Liver (tissue), 9 donors: ENCODE data around the gene ARHGDIA. TPM values are rescaled to one million over a fixed set of nuclear protein-coding genes. Genes with fewer than 3 reads are reported as not detected.

Source experiments
- DNase-seq: peaks from one replicate; pipeline ENCODE4 v3.0.0-alpha.2; 2017; ENCODE audit warnings: low spot score
- H3K27ac ChIP-seq, 2 donors: one replicate each; pipeline ENCODE4 v1.7.0; 2013; ENCODE audit warnings: inconsistent platforms in 2 of 2, low read length in 2 of 2, control low read depth in 1 of 2, low read depth in 1 of 2, mild to moderate bottlenecking in 1 of 2
- H3K27me3 ChIP-seq, 4 donors: one replicate each; pipeline versions ENCODE4 v1.6.1 to v1.7.0; 2013; ENCODE audit warnings: low read length in 3 of 4, inconsistent platforms in 1 of 4, mild to moderate bottlenecking in 1 of 4, moderate library complexity in 1 of 4; ENCODE audit not compliant: control insufficient read depth in 4 of 4, insufficient read depth in 4 of 4
- H3K36me3 ChIP-seq, 4 donors: one replicate each; pipeline versions ENCODE4 v1.6.1 to v1.7.0; 2013; ENCODE audit warnings: low read length in 3 of 4, mild to moderate bottlenecking in 3 of 4, low read depth in 1 of 4, moderate library complexity in 1 of 4; ENCODE audit not compliant: control insufficient read depth in 4 of 4, insufficient read depth in 3 of 4
- H3K4me1 ChIP-seq, 4 donors: one replicate each; pipeline versions ENCODE4 v1.6.1 to v1.7.0; 2013; ENCODE audit warnings: low read length in 3 of 4, mild to moderate bottlenecking in 3 of 4, moderate library complexity in 1 of 4; ENCODE audit not compliant: control insufficient read depth in 4 of 4, insufficient read depth in 4 of 4
- H3K4me3 ChIP-seq, 3 donors: one replicate each; pipeline versions ENCODE4 v1.6.1 to v1.7.0; 2013; ENCODE audit warnings: low read length in 3 of 3, control low read depth in 1 of 3, low read depth in 1 of 3, mild to moderate bottlenecking in 1 of 3
- H3K9ac ChIP-seq, 2 donors: one replicate each; pipeline ENCODE4 v1.7.0; 2013; ENCODE audit warnings: low read length in 2 of 2, mild to moderate bottlenecking in 2 of 2, moderate library complexity in 2 of 2, control low read depth in 1 of 2, low read depth in 1 of 2
- H3K9me3 ChIP-seq, 4 donors: one replicate each; pipeline versions ENCODE4 v1.6.1 to v1.7.0; 2013; ENCODE audit warnings: low read length in 3 of 4; ENCODE audit not compliant: control insufficient read depth in 4 of 4
- EGR1 ChIP-seq, 2 donors: IDR thresholded peaks; 2 replicates each; pipeline ENCODE4 v1.6.1; 2016 to 2018; ENCODE audit warnings: antibody characterized with exemption in 2 of 2, low read depth in 2 of 2
- FOXA1 ChIP-seq: IDR thresholded peaks from 2 replicates; pipeline ENCODE4 v1.6.1; 2016; ENCODE audit warnings: antibody characterized with exemption
- FOXA2 ChIP-seq: IDR thresholded peaks from 2 replicates; pipeline ENCODE4 v1.6.1; 2016; ENCODE audit warnings: antibody characterized with exemption
- GABPA ChIP-seq, 2 donors: IDR thresholded peaks in 1 of 2; conservative IDR thresholded peaks in 1 of 2; 2 replicates each; pipeline ENCODE4 v1.6.1; 2016; ENCODE audit warnings: antibody characterized with exemption in 2 of 2, mild to moderate bottlenecking in 1 of 2, moderate library complexity in 1 of 2
- HNF4A ChIP-seq, 2 donors: conservative IDR thresholded peaks; 2 replicates each; pipeline ENCODE4 v1.6.1; 2016; ENCODE audit warnings: antibody characterized with exemption in 2 of 2, mild to moderate bottlenecking in 2 of 2
- JUND ChIP-seq, 2 donors: IDR thresholded peaks; 2 replicates each; pipeline ENCODE4 v1.6.1; 2016; ENCODE audit warnings: antibody characterized with exemption in 2 of 2
- RAD21 ChIP-seq, 2 donors: IDR thresholded peaks; 2 replicates each; pipeline ENCODE4 v1.6.1; 2016; ENCODE audit warnings: antibody characterized with exemption in 2 of 2, mild to moderate bottlenecking in 2 of 2
- RXRA ChIP-seq, 2 donors: IDR thresholded peaks; 2 replicates each; pipeline ENCODE4 v1.6.1; 2017 to 2018; ENCODE audit warnings: antibody characterized with exemption in 2 of 2, mild to moderate bottlenecking in 1 of 2
- SP1 ChIP-seq: IDR thresholded peaks from 2 replicates; pipeline ENCODE4 v1.6.1; 2018; ENCODE audit warnings: antibody characterized with exemption, mild to moderate bottlenecking
- YY1 ChIP-seq: IDR thresholded peaks from 2 replicates; pipeline ENCODE4 v1.6.1; 2016; ENCODE audit warnings: antibody characterized with exemption, mild to moderate bottlenecking
- WGBS: extraction: QIAGEN DNeasy Blood & Tissue Kit; methylation state at CpG from one replicate; pipeline ENCODE4 v1.1.7; 2013; 5-methylcytosine and 5-hydroxymethylcytosine counted together
- polyA plus RNA-seq, 2 donors: library from polyadenylated mRNA; stranded (reverse) in 1 of 2; unstranded in 1 of 2; fragments of 200-250 nt in 1 of 2; fragments of >200 nt in 1 of 2; fragmentation: Nextera tagmentation in 1 of 2; extraction: Ambion mirVana in 1 of 2; gene quantifications; one replicate each; pipeline versions ENCODE4 v1.2.1 to v1.2.3, GENCODE V29; 2013 to 2015
- total RNA-seq, 2 donors: library from RNA; depleted of rRNA; stranded (reverse); fragments of >200 nt; gene quantifications; one replicate each; pipeline ENCODE4 v1.2.3, GENCODE V29; 2014
- TF ChIP-seq, protein P1 (sequence below): IDR thresholded peaks from 2 replicates; pipeline ENCODE4 v1.6.1; 2016; ENCODE audit warnings: antibody characterized with exemption
- TF ChIP-seq, protein P2 (sequence below): IDR thresholded peaks from 2 replicates; pipeline ENCODE4 v1.6.1; 2016; ENCODE audit warnings: antibody characterized with exemption
- TF ChIP-seq, protein P3 (sequence below): fragments of 150-350 bp; IDR thresholded peaks from 2 replicates; pipeline ENCODE4 v1.5.1; 2017; ENCODE audit warnings: improper control_type of control experiment, low read depth, low read length; ENCODE audit not compliant: missing input control
- TF ChIP-seq, protein P4 (sequence below): IDR thresholded peaks from 2 replicates; pipeline ENCODE4 v1.6.1; 2016; ENCODE audit warnings: antibody characterized with exemption, mild to moderate bottlenecking
- TF ChIP-seq, protein P5 (sequence below): IDR thresholded peaks from 2 replicates; pipeline ENCODE4 v1.6.1; 2016; ENCODE audit warnings: antibody characterized with exemption
- donor health status: healthy.
- donor health status: healthy.
- donor health status: healthy.
- donor health status: healthy.
- donor health status: healthy.

The ARHGDIA gene
- total and polyA plus RNA-seq, 4 donors = 35.5 to 142 (median 75.3) TPM

DNA sequence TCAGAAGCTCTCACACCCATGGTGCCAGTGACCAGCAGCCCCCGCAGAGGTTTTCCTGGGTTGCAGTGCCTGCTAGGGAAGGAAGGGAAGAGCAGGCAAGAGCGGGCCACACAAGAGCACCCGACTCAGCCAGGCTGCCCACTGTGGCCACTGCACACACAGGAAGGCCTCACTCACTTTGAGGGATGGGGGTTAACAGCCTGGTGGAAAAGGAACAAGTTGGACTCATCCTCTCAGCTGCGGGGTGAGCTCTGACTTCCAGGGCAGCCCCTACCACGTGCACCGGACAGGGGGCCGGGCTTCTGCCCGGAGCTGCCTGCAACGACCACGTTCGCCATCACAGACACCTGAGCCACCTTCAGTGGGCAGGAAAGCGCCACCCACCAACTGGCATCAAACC lies 18.9 kb downstream of the ARHGDIA start:
- WGBS = 92% methylated on average over 12 of the region's 12 CpGs
- Histone ChIP-seq H3K27me3 (no peaks in the 10 kb centered on the region), H3K9ac (no peak overlapping the region), H3K4me3 (no peak overlapping the region), H3K36me3 (peaks cover 28 to 42% (median 36%) of the 10 kb centered on the region in 4 donors), H3K27ac (no peak overlapping the region), H3K4me1 (peaks cover 0 to 15% (median 11%) of the 10 kb centered on the region in 4 donors), H3K9me3 (no peaks in the 10 kb centered on the region)
- TF ChIP-seq JUND (IDR thresholded peaks at IDR 0.05) (no peak), FOXA2 (no peak), FOXA1 (no peak)
- TF ChIP-seq, protein P1, sequence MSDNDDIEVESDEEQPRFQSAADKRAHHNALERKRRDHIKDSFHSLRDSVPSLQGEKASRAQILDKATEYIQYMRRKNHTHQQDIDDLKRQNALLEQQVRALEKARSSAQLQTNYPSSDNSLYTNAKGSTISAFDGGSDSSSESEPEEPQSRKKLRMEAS = no peak
- TF ChIP-seq, protein P2, sequence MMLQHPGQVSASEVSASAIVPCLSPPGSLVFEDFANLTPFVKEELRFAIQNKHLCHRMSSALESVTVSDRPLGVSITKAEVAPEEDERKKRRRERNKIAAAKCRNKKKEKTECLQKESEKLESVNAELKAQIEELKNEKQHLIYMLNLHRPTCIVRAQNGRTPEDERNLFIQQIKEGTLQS = no peak
- DNase-seq = no peak

DNA sequence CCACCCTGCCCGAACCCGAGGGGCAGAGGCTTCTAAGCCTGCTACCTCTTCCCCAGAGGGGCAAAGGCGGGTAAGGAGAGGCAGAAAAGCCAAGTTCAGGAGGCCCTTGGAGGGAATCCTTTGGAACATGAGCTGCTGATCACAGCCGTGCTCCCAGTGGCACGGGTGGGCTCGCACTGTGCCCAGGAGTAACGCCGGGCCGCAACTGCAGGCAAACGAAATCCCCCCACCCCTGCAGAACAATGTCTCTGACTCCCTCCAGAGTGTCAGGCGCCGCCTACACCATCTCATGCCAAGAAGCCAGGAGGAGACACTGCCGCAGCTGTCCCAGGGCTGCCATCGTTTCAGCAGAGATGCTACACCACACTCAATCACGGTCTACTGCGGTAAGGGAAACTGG lies 19.7 kb downstream of the ARHGDIA start:
- DNase-seq = no peak
- Histone ChIP-seq H3K9ac (no peak overlapping the region), H3K4me1 (peaks cover 0 to 15% (median 11%) of the 10 kb centered on the region in 4 donors), H3K27ac (no peak overlapping the region), H3K9me3 (no peaks in the 10 kb centered on the region), H3K27me3 (no peaks in the 10 kb centered on the region), H3K36me3 (peaks cover 34 to 50% (median 42%) of the 10 kb centered on the region in 4 donors), H3K4me3 (no peak overlapping the region)
- TF ChIP-seq, protein P3, sequence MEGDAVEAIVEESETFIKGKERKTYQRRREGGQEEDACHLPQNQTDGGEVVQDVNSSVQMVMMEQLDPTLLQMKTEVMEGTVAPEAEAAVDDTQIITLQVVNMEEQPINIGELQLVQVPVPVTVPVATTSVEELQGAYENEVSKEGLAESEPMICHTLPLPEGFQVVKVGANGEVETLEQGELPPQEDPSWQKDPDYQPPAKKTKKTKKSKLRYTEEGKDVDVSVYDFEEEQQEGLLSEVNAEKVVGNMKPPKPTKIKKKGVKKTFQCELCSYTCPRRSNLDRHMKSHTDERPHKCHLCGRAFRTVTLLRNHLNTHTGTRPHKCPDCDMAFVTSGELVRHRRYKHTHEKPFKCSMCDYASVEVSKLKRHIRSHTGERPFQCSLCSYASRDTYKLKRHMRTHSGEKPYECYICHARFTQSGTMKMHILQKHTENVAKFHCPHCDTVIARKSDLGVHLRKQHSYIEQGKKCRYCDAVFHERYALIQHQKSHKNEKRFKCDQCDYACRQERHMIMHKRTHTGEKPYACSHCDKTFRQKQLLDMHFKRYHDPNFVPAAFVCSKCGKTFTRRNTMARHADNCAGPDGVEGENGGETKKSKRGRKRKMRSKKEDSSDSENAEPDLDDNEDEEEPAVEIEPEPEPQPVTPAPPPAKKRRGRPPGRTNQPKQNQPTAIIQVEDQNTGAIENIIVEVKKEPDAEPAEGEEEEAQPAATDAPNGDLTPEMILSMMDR = no peak
- no peak for TF ChIP-seq YY1
- TF ChIP-seq, protein P4, sequence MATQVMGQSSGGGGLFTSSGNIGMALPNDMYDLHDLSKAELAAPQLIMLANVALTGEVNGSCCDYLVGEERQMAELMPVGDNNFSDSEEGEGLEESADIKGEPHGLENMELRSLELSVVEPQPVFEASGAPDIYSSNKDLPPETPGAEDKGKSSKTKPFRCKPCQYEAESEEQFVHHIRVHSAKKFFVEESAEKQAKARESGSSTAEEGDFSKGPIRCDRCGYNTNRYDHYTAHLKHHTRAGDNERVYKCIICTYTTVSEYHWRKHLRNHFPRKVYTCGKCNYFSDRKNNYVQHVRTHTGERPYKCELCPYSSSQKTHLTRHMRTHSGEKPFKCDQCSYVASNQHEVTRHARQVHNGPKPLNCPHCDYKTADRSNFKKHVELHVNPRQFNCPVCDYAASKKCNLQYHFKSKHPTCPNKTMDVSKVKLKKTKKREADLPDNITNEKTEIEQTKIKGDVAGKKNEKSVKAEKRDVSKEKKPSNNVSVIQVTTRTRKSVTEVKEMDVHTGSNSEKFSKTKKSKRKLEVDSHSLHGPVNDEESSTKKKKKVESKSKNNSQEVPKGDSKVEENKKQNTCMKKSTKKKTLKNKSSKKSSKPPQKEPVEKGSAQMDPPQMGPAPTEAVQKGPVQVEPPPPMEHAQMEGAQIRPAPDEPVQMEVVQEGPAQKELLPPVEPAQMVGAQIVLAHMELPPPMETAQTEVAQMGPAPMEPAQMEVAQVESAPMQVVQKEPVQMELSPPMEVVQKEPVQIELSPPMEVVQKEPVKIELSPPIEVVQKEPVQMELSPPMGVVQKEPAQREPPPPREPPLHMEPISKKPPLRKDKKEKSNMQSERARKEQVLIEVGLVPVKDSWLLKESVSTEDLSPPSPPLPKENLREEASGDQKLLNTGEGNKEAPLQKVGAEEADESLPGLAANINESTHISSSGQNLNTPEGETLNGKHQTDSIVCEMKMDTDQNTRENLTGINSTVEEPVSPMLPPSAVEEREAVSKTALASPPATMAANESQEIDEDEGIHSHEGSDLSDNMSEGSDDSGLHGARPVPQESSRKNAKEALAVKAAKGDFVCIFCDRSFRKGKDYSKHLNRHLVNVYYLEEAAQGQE = no peak
- TF ChIP-seq RAD21 (IDR thresholded peaks at IDR 0.05) = no peak
- no peak for TF ChIP-seq GABPA (IDR thresholded peaks at IDR 0.05 in 1 of 2, conservative IDR thresholded peaks at IDR 0.05 in 1 of 2)
- TF ChIP-seq, protein P1 = no peak
- 96% methylated on average over 16 of the region's 16 CpGs for WGBS

DNA sequence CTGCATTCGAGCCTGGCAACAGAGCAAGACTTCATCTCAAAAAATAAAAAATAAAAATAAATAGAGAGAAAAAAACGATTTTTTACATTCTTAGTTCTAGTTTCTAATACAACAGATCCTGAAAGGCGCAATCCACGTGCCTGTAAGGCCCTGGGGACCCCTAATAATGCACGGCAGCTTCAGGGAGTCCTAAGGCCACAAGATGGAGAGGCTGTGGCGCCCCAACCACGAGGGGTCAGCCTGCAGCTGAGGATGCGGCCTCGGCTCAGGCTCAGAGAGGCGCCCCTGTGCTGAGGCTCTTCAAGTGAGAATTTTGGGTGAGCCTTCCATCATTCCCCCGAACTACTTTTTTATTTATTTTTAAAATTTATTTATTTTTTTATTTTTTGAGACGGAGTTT lies 21.7 kb downstream of the ARHGDIA start:
- no peak for DNase-seq
- Histone ChIP-seq H3K4me3 (no peak overlapping the region), H3K27me3 (no peaks in the 10 kb centered on the region), H3K9me3 (no peaks in the 10 kb centered on the region), H3K9ac (no peak overlapping the region), H3K4me1 (peaks cover 0 to 7% (median under 1%) of the 10 kb centered on the region in 4 donors), H3K27ac (no peak overlapping the region), H3K36me3 (peaks cover 40 to 63% (median 50%) of the 10 kb centered on the region in 4 donors)
- 95% methylated on average over 12 of the region's 12 CpGs for WGBS
- no peak for TF ChIP-seq HNF4A (conservative IDR thresholded peaks at IDR 0.05)
- TF ChIP-seq FOXA2 = no peak
- TF ChIP-seq, protein P3 = no peak
- TF ChIP-seq YY1 = no peak
- no peak for TF ChIP-seq RXRA (IDR thresholded peaks at IDR 0.05)
- no peak for TF ChIP-seq SP1
- TF ChIP-seq JUND (IDR thresholded peaks at IDR 0.05) = no peak
- no peak for TF ChIP-seq GABPA (IDR thresholded peaks at IDR 0.05 in 1 of 2, conservative IDR thresholded peaks at IDR 0.05 in 1 of 2)
- TF ChIP-seq, protein P5, sequence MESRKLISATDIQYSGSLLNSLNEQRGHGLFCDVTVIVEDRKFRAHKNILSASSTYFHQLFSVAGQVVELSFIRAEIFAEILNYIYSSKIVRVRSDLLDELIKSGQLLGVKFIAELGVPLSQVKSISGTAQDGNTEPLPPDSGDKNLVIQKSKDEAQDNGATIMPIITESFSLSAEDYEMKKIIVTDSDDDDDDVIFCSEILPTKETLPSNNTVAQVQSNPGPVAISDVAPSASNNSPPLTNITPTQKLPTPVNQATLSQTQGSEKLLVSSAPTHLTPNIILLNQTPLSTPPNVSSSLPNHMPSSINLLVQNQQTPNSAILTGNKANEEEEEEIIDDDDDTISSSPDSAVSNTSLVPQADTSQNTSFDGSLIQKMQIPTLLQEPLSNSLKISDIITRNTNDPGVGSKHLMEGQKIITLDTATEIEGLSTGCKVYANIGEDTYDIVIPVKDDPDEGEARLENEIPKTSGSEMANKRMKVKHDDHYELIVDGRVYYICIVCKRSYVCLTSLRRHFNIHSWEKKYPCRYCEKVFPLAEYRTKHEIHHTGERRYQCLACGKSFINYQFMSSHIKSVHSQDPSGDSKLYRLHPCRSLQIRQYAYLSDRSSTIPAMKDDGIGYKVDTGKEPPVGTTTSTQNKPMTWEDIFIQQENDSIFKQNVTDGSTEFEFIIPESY = no peak
- TF ChIP-seq, protein P1 = no peak
- TF ChIP-seq, protein P2 = no peak
- no peak for TF ChIP-seq EGR1 (IDR thresholded peaks at IDR 0.05; ENCODE audit: low read depth in 2 of 2)
